SK-N-SH treated with all-trans-retinoic acid at 6 μM for 48 hours (cell line): ENCODE data around the gene CXCR6.

Source experiments
- ATAC-seq: fragments of 200-7000 bp; cut with Tn5 transposase; 3 replicates; pipeline ENCODE4 v1.9.1; 2020; ENCODE audit warnings: mild to moderate bottlenecking, moderate library complexity
- ARNTL ChIP-seq: fragments of 450-650 bp; formaldehyde crosslinking; IDR thresholded peaks from 2 replicates; pipeline ENCODE4 v1.5.0; 2020; ENCODE audit warnings: low read depth, mild to moderate bottlenecking, moderate library complexity, borderline replicate concordance
- BACH2 ChIP-seq: fragments of 250-450 bp; sonication (Bioruptor Pico); IDR thresholded peaks from 2 replicates; pipeline ENCODE4 v1.9.0; 2021; ENCODE audit warnings: mild to moderate bottlenecking, borderline replicate concordance
- CREB5 ChIP-seq: fragments of 250-450 bp; sonication (Bioruptor Pico); IDR thresholded peaks from 2 replicates; pipeline ENCODE4 v1.5.1; 2020; ENCODE audit warnings: low read depth, mild to moderate bottlenecking, moderate library complexity
- CSDC2 ChIP-seq: fragments of 250-450 bp; sonication (Bioruptor Pico); IDR thresholded peaks from 2 replicates; pipeline ENCODE4 v1.5.0; 2020; ENCODE audit warnings: mild to moderate bottlenecking, moderate library complexity
- CSRNP3 ChIP-seq: fragments of 250-450 bp; sonication (Bioruptor Pico); IDR thresholded peaks from 2 replicates; pipeline ENCODE4 v1.5.1; 2021; ENCODE audit warnings: mild to moderate bottlenecking, moderate library complexity
- ESRRG ChIP-seq: fragments of 250-450 bp; sonication (Bioruptor Pico); IDR thresholded peaks from 2 replicates; pipeline ENCODE4 v1.6.1; 2021; ENCODE audit warnings: mild to moderate bottlenecking
- GLIS3 ChIP-seq: fragments of 250-450 bp; sonication (Bioruptor Pico); IDR thresholded peaks from 2 replicates; pipeline ENCODE4 v1.5.0; 2020; ENCODE audit warnings: mild to moderate bottlenecking, moderate library complexity
- ISL1 ChIP-seq: fragments of 250-450 bp; sonication (Bioruptor Pico); IDR thresholded peaks from 2 replicates; pipeline ENCODE4 v2.1.2; 2022; ENCODE audit warnings: mild to moderate bottlenecking, moderate library complexity
- OSR1 ChIP-seq: fragments of 250-450 bp; sonication (Bioruptor Pico); IDR thresholded peaks from 2 replicates; pipeline ENCODE4 v1.8.0; 2022; ENCODE audit warnings: moderate library complexity, mild to moderate bottlenecking, inconsistent platforms
- PATZ1 ChIP-seq: fragments of 250-450 bp; sonication (Bioruptor Pico); IDR thresholded peaks from 2 replicates; pipeline ENCODE4 v1.8.0; 2020; ENCODE audit warnings: mild to moderate bottlenecking, moderate library complexity, borderline replicate concordance
- PPARA ChIP-seq: fragments of 250-450 bp; sonication (Bioruptor Pico); IDR thresholded peaks from 2 replicates; pipeline ENCODE4 v1.5.0; 2020; ENCODE audit warnings: mild to moderate bottlenecking, borderline replicate concordance
- SNAI2 ChIP-seq: fragments of 250-450 bp; sonication (Bioruptor Pico); IDR thresholded peaks from 2 replicates; pipeline ENCODE4 v1.5.0; 2020; ENCODE audit warnings: mild to moderate bottlenecking, moderate library complexity
- TCF4 ChIP-seq: fragments of 250-450 bp; sonication (Bioruptor Pico); IDR thresholded peaks from 2 replicates; pipeline ENCODE4 v1.8.0; 2021; ENCODE audit warnings: mild to moderate bottlenecking, moderate library complexity, borderline replicate concordance
- TOX ChIP-seq: fragments of 250-450 bp; sonication (Bioruptor Pico); IDR thresholded peaks from 2 replicates; pipeline ENCODE4 v1.8.0; 2021; ENCODE audit warnings: mild to moderate bottlenecking, moderate library complexity, borderline replicate concordance
- TSHZ2 ChIP-seq: fragments of 250-450 bp; sonication (Bioruptor Pico); IDR thresholded peaks from 2 replicates; pipeline ENCODE4 v1.5.0; 2020; ENCODE audit warnings: mild to moderate bottlenecking, moderate library complexity
- ZC3H10 ChIP-seq: fragments of 250-450 bp; sonication (Bioruptor Pico); IDR thresholded peaks from 2 replicates; pipeline ENCODE4 v1.5.1; 2021; ENCODE audit warnings: mild to moderate bottlenecking, moderate library complexity
- ZFP3 ChIP-seq: fragments of 250-450 bp; sonication (Bioruptor Pico); IDR thresholded peaks from 2 replicates; pipeline ENCODE4 v1.5.0; 2020; ENCODE audit warnings: mild to moderate bottlenecking, moderate library complexity
- ZFP30 ChIP-seq: fragments of 450-650 bp; formaldehyde crosslinking; IDR thresholded peaks from 2 replicates; pipeline ENCODE4 v1.5.0; 2022; ENCODE audit warnings: mild to moderate bottlenecking, moderate library complexity
- ZNF565 ChIP-seq: fragments of 450-650 bp; formaldehyde crosslinking; conservative IDR thresholded peaks from 2 replicates; pipeline ENCODE4 v1.5.0; 2020; ENCODE audit warnings: low read depth, mild to moderate bottlenecking, moderate library complexity
- ZNF70 ChIP-seq: fragments of 450-650 bp; formaldehyde crosslinking; IDR thresholded peaks from 2 replicates; pipeline ENCODE4 v1.5.0; 2020; ENCODE audit warnings: mild to moderate bottlenecking, moderate library complexity
- ZNF8 ChIP-seq: fragments of 450-650 bp; formaldehyde crosslinking; IDR thresholded peaks from 2 replicates; pipeline ENCODE4 v1.5.0; 2020; ENCODE audit warnings: mild to moderate bottlenecking, moderate library complexity

Gene CXCR6

GRCh38 chr3:45923755-45924154 is 19.5 kb upstream of the CXCR6 start (continued):
- TF ChIP-seq TSHZ2 (no peak), ZFP30 (CRISPR knock-in tag) (no peak), TCF4 (CRISPR knock-in tag) (no peak), ZNF8 (no peak), ZC3H10 (CRISPR knock-in tag) (no peak)
- TF ChIP-seq, all 23 proteins: peak for 0

- TF ChIP-seq ZNF565 (CRISPR knock-in tag) (no peak), BACH2 (CRISPR knock-in tag) (no peak), CSRNP3 (no peak), GLIS3 (CRISPR knock-in tag) (no peak), ZFP30 (CRISPR knock-in tag) (no peak), CREB5 (CRISPR knock-in tag) (no peak), TOX (CRISPR knock-in tag) (no peak), TSHZ2 (no peak), TCF4 (CRISPR knock-in tag) (no peak), SNAI2 (no peak), PPARA (CRISPR knock-in tag) (no peak), ZNF70 (CRISPR knock-in tag) (no peak), ISL1 (CRISPR knock-in tag) (no peak), ESRRG (CRISPR knock-in tag) (no peak)
- ATAC-seq: peak; percentile 20; the same call in 2 of the 3 replicates
Measured at GRCh38 chr3:45927881-45928280, 15.4 kb upstream of the CXCR6 start.

GRCh38 chr3:45929042-45929679 is 14.1 kb upstream of the CXCR6 start:
- TF ChIP-seq ARNTL (no peak), ZC3H10 (CRISPR knock-in tag) (no peak), PATZ1 (CRISPR knock-in tag) (no peak), ZNF565 (CRISPR knock-in tag) (no peak), OSR1 (CRISPR knock-in tag) (no peak), ZFP3 (no peak), SNAI2 (no peak), ISL1 (CRISPR knock-in tag) (no peak), CREB5 (CRISPR knock-in tag) (no peak), PPARA (CRISPR knock-in tag) (no peak), TCF4 (CRISPR knock-in tag) (no peak), ESRRG (CRISPR knock-in tag) (no peak), CSDC2 (no peak), GLIS3 (CRISPR knock-in tag) (no peak)
- ATAC-seq: peak; percentile 95
